Measurements from ENCODE around the gene MMP7.

DNA sequence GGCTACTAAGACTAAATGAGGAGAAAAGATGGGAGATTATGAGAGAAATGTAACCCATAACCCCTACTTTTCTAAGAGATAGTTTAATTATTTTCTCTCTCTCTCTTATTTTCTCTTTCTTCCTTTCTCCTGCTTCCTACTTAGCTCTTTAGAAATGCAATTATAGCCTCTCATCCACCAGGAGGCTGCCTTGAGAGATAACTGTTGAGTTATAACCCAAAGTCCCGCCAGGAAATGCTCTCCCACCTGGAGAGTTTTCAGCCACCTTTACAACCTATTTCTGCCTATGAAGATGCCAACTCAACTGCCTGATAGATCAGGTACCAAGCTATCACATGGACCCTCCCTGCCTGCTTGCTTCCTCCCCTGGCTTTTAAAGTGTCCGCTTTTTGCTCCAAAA is 44.0 kb downstream of the MMP7 start:
- TF ChIP-seq, protein P1, sequence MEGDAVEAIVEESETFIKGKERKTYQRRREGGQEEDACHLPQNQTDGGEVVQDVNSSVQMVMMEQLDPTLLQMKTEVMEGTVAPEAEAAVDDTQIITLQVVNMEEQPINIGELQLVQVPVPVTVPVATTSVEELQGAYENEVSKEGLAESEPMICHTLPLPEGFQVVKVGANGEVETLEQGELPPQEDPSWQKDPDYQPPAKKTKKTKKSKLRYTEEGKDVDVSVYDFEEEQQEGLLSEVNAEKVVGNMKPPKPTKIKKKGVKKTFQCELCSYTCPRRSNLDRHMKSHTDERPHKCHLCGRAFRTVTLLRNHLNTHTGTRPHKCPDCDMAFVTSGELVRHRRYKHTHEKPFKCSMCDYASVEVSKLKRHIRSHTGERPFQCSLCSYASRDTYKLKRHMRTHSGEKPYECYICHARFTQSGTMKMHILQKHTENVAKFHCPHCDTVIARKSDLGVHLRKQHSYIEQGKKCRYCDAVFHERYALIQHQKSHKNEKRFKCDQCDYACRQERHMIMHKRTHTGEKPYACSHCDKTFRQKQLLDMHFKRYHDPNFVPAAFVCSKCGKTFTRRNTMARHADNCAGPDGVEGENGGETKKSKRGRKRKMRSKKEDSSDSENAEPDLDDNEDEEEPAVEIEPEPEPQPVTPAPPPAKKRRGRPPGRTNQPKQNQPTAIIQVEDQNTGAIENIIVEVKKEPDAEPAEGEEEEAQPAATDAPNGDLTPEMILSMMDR (conservative IDR thresholded peaks at IDR 0.05; ENCODE audit: low read depth, low read length): no peak
- no peak for TF ChIP-seq EZH2 (IDR thresholded peaks at IDR 0.05; ENCODE audit: borderline replicate concordance, low read depth, low read length, poor library complexity, severe bottlenecking)

Measured in A673 (cell line).